HG03196 (cell line): ENCODE results near the gene ZSWIM3.

ENCODE experiments used
- ATAC-seq: cut with Tn5 transposase; IDR thresholded peaks from one replicate; pipeline ENCODE4 v1.9.1; 2021; ENCODE audit not compliant: unreplicated experiment

Gene ZSWIM3

DNA sequence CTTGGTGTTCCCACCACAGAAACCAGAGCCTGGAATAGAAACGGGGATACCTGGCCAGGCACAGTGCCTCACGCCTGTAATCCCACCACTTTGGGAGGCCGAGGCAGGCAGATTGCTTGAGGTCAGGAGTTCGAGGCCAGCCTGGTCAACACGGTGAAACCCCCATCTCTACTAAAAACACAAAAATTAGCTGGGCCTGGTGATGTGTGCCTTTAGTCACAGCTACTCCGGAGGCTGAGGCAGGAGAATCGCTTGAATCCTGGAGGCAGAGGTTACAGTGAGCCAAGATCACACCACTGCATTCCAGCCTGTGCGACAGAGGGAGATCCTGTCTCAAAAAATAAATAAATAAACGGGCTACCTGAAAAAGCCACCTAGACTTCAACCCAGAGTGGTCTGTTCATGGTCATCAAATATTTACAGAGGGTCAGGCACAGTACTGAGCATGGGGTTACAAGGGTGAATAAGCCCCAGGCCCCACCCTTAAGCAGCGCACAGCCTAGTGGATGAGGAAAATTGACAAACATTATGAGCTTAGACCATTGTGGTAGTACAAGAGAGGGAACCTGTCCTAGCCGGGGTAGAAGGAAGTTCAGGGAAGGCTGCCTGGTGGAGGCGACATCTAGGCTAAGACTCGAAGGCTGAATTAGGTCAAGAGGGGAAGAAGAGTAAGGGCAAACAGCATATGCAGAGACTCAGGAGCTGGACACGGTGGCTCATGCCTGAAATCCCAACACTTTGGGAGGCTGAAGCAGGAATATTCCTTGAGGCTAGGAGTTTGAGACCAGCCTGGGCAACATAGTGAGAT, 69.9 kb downstream of the ZSWIM3 start:
- ATAC-seq = no peak
